K562 (cell line): Measurements from ENCODE around the gene DSE. TPM values are rescaled to one million over a fixed set of nuclear protein-coding genes. Genes with fewer than 3 reads are reported as not detected.

Source experiments
- ATAC-seq: fragments of 200-7000 bp; cut with Tn5 transposase; 3 replicates; pipeline ENCODE4 v1.9.1; 2020; ENCODE audit warnings: moderate library complexity
- BruUV-seq: library from RNA; stranded (reverse); fragments of 400-500 nt; replicated peaks from 2 replicates; lab custom pipeline; 2021; lab: Mats Ljungman, UMichigan
- CTCF ChIA-PET: fragments of 300-600 bp; formaldehyde crosslinking; extraction: SDS; loops from one replicate; lab custom pipeline; 2021; ENCODE audit warnings: low intra/inter-chr PET ratio; lab: Yijun Ruan, JAX
- POLR2A ChIA-PET: fragments of 300-600, 350-650 bp; sonication (Branson Sonifier 250); formaldehyde crosslinking; extraction: SDS; loops from one replicate; lab custom pipeline; 2021; ENCODE audit warnings: antibody characterized with exemption, inconsistent platforms; lab: Yijun Ruan, JAX
- DNase-seq, 4 experiments: peaks; one replicate each; pipeline versions ENCODE4 v3.0.0 to v3.0.0-alpha.2; 2011 to 2018; ENCODE audit warnings: low spot score in 3 of 4, mixed read lengths in 3 of 4; ENCODE audit errors: extremely low read depth in 1 of 4
- FAIRE-seq: peaks from 2 replicates; lab custom pipeline; 2011; peaks lifted over from hg19 to GRCh38; lab: Jason Lieb, UNC
- H2AFZ ChIP-seq: 2 replicates; pipeline ENCODE4 v1.6.0; 2011; ENCODE audit warnings: low read depth, low read length, control low read depth, inconsistent platforms
- H3K27ac ChIP-seq: fragments of 200-600 bp; 3 replicates; pipeline ENCODE4 v1.8.0; 2011; ENCODE audit warnings: low read depth, mild to moderate bottlenecking, control low read depth, inconsistent platforms, low read length, moderate library complexity, mixed read lengths; ENCODE audit errors: extremely low read depth
- H3K27me3 ChIP-seq, 2 experiments: fragments of 300-600 bp in 1 of 2; 2 replicates in 1 of 2; 3 replicates in 1 of 2; pipeline versions ENCODE4 v1.6.0 to v1.8.0; 2011; ENCODE audit warnings: inconsistent platforms in 2 of 2, low read length in 2 of 2, mild to moderate bottlenecking in 1 of 2, mixed read lengths in 1 of 2, moderate library complexity in 1 of 2; ENCODE audit not compliant: control insufficient read depth in 2 of 2, insufficient read depth in 2 of 2
- H3K36me3 ChIP-seq: fragments of 300-600 bp; 3 replicates; pipeline ENCODE4 v1.8.0; 2011; ENCODE audit warnings: mild to moderate bottlenecking, low read length, inconsistent platforms; ENCODE audit not compliant: control insufficient read depth, insufficient read depth
- H3K4me1 ChIP-seq, 2 experiments: fragments of 200-600 bp in 1 of 2; replicated peaks in 1 of 2; 2 replicates in 1 of 2; 3 replicates in 1 of 2; pipeline versions ENCODE4 v1.5.1 to v1.8.0; 2011; ENCODE audit warnings: inconsistent platforms in 2 of 2, low read length in 2 of 2, mild to moderate bottlenecking in 1 of 2, mixed read lengths in 1 of 2, moderate library complexity in 1 of 2; ENCODE audit not compliant: control insufficient read depth in 2 of 2, insufficient read depth in 2 of 2
- H3K4me2 ChIP-seq: 2 replicates; pipeline ENCODE4 v1.6.1; 2011; ENCODE audit warnings: low read length, control low read depth, inconsistent platforms, mixed read lengths; ENCODE audit not compliant: insufficient read depth
- H3K4me3 ChIP-seq: fragments of 200-600 bp; sonication (generic), shearing (Covaris generic); 2 replicates; pipeline ENCODE4 v1.5.1; 2016; ENCODE audit warnings: control low read depth, inconsistent platforms
- H3K79me2 ChIP-seq: fragments of 200-600 bp; 3 replicates; pipeline ENCODE4 v1.8.0; 2011; ENCODE audit warnings: low read length, inconsistent platforms; ENCODE audit not compliant: control insufficient read depth, insufficient read depth
- H3K9ac ChIP-seq, 2 experiments: 2 replicates each; pipeline versions ENCODE4 v1.6.0 to v1.6.1; 2011; ENCODE audit warnings: low read depth in 2 of 2, low read length in 2 of 2, control low read depth in 1 of 2, inconsistent platforms in 1 of 2, mild to moderate bottlenecking in 1 of 2, mixed read lengths in 1 of 2; ENCODE audit not compliant: insufficient read depth in 1 of 2
- H3K9me1 ChIP-seq: one replicate; pipeline ENCODE4 v1.6.0; 2011; ENCODE audit warnings: inconsistent platforms, mild to moderate bottlenecking, low read length, moderate library complexity; ENCODE audit not compliant: control insufficient read depth, insufficient read depth
- H3K9me3 ChIP-seq: replicated peaks from 2 replicates; pipeline ENCODE4 v1.5.1; 2011; ENCODE audit warnings: low read depth, low read length, inconsistent platforms; ENCODE audit not compliant: control insufficient read depth, insufficient read depth
- H4K20me1 ChIP-seq: replicated peaks from 2 replicates; pipeline ENCODE4 v1.6.1; 2011; ENCODE audit warnings: low read length, inconsistent platforms, mixed read lengths; ENCODE audit not compliant: control insufficient read depth, insufficient read depth
- CEBPB ChIP-seq: fragments of 450-650 bp; IDR thresholded peaks from 2 replicates; pipeline ENCODE4 v1.6.1; 2016; ENCODE audit warnings: missing genetic modification characterization, missing compliant biosample characterization
- FOXK1 ChIP-seq: sonication (generic); formaldehyde crosslinking; IDR thresholded peaks from 2 replicates; pipeline ENCODE4 v1.8.0; 2022; ENCODE audit warnings: missing genetic modification reagents, mild to moderate bottlenecking, borderline replicate concordance
- ILK ChIP-seq: fragments of 450-650 bp; IDR thresholded peaks from 2 replicates; pipeline ENCODE4 v1.6.1; 2016; ENCODE audit warnings: missing genetic modification characterization, low read depth, mild to moderate bottlenecking, missing compliant biosample characterization, moderate library complexity, borderline replicate concordance
- PHF20 ChIP-seq: fragments of 450-650 bp; IDR thresholded peaks from 2 replicates; pipeline ENCODE4 v1.6.1; 2018; ENCODE audit not compliant: partially characterized antibody
- WGBS: fragments of 100-300 bp; shearing (Covaris generic); methylation state at CpG from one replicate; pipeline ENCODE4 v1.1.6; 2016; ENCODE audit warnings: low coverage, mixed read lengths; ENCODE audit not compliant: insufficient coverage; ENCODE audit errors: missing lambda C conversion rate; 5-methylcytosine and 5-hydroxymethylcytosine counted together
- in situ Hi-C: fragments of 300-500 bp; cut with MboI; formaldehyde crosslinking; loops from 4 replicates; pipeline ENCODE4 v1.15.0; 2018; ENCODE audit warnings: inconsistent platforms, mixed read lengths
- intact Hi-C: fragments of 100-400 bp; cut with micrococcal nuclease; formaldehyde crosslinking; loops from 2 replicates; pipeline ENCODE4 v1.14.2; 2022
- polyA plus RNA-seq, 8 experiments: library from polyadenylated mRNA; depleted of rRNA in 4 of 8; stranded (reverse) in 5 of 8; unstranded in 3 of 8; fragments of >200 nt; fragmentation: Nextera tagmentation in 2 of 8; fragmentation: Illumina TruSeq in 1 of 8; extraction: Ambion mirVana in 2 of 8; extraction: Trizol in 1 of 8; gene quantifications; 2 replicates each; pipeline versions ENCODE4 v1.2.1 to v1.2.3, GENCODE V29; 2011 to 2014; ENCODE audit warnings: inconsistent platforms in 1 of 8, missing spikeins in 1 of 8
- total RNA-seq, 7 experiments: library from RNA; depleted of rRNA in 6 of 7; stranded (reverse); fragments of >200 nt in 6 of 7; fragmentation: Illumina TruSeq in 2 of 7; extraction: Trizol in 2 of 7; gene quantifications; 2 replicates each; pipeline versions ENCODE4 v1.2.1 to v1.2.3, GENCODE V29; 2011 to 2021; ENCODE audit warnings: low replicate concordance in 1 of 7
- TF ChIP-seq, protein P1 (sequence below): fragments of 250-450 bp; sonication (Bioruptor Pico); IDR thresholded peaks from 2 replicates; pipeline ENCODE4 v1.5.0; 2022; ENCODE audit warnings: mild to moderate bottlenecking
- TF ChIP-seq, protein P2 (sequence below), 3 experiments: fragments of 200-800 bp in 1 of 3; fragments of 250-450 bp in 1 of 3; fragments of 450-650 bp in 1 of 3; sonication (Bioruptor Pico) in 1 of 3; sonication (Bioruptor generic) in 1 of 3; formaldehyde crosslinking in 1 of 3; IDR thresholded peaks; 2 replicates each; pipeline versions ENCODE4 v1.6.1 to v1.8.0; 2016 to 2022; ENCODE audit warnings: mild to moderate bottlenecking in 2 of 3, missing genetic modification characterization in 2 of 3, missing compliant biosample characterization in 1 of 3, moderate library complexity in 1 of 3
- TF ChIP-seq, protein P3 (sequence below): sonication (generic); formaldehyde crosslinking; IDR thresholded peaks from 2 replicates; pipeline ENCODE4 v1.8.1; 2023; ENCODE audit warnings: mild to moderate bottlenecking, missing genetic modification reagents

The DSE gene
- total and polyA plus RNA-seq, 9 of the 15 experiments (the other 6 are each of a cell fraction or from before 2014, with no cell fraction given), result 0.49 to 1.7 (median 0.79) TPM

DNA sequence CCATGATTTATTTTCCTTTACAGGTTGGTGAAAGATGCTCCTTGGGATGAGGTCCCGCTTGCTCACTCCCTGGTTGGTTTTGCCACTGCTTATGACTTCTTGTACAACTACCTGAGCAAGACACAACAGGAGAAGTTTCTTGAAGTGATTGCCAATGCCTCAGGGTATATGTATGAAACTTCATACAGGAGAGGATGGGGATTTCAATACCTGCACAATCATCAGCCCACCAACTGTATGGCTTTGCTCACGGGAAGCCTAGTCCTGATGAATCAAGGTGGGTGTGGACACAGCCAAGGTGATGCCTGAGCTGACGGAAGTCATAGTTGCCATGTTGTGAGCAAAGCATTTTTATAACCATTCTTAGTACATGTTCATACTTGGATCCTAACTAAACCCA is 55.8 kb downstream of the DSE start:
- H2AFZ ChIP-seq, result no peak overlapping the region
- 23% methylated on average over 3 of the region's 3 CpGs for WGBS
- ATAC-seq, result no peak
- no peak overlapping the region for H3K4me2 ChIP-seq
- H3K4me3 ChIP-seq, result no peak overlapping the region
- in situ Hi-C loops (no loop called here), intact Hi-C loops (no loop called here)
- no peaks in the 10 kb centered on the region for H3K36me3 ChIP-seq
- no peaks in the 10 kb centered on the region for H3K4me1 ChIP-seq
- H3K9me1 ChIP-seq, result no peaks in the 10 kb centered on the region
- no peak for FAIRE-seq
- H3K79me2 ChIP-seq, result no peaks in the 10 kb centered on the region
- POLR2A ChIA-PET, result interaction anchor here (1.0 to 1.6 kb wide), 3 partner anchors 9 to 70 kb away, joined by 3 to 4 read pairs (median 3); no protein-coding TSS in a partner anchor
- TF ChIP-seq, protein P1, sequence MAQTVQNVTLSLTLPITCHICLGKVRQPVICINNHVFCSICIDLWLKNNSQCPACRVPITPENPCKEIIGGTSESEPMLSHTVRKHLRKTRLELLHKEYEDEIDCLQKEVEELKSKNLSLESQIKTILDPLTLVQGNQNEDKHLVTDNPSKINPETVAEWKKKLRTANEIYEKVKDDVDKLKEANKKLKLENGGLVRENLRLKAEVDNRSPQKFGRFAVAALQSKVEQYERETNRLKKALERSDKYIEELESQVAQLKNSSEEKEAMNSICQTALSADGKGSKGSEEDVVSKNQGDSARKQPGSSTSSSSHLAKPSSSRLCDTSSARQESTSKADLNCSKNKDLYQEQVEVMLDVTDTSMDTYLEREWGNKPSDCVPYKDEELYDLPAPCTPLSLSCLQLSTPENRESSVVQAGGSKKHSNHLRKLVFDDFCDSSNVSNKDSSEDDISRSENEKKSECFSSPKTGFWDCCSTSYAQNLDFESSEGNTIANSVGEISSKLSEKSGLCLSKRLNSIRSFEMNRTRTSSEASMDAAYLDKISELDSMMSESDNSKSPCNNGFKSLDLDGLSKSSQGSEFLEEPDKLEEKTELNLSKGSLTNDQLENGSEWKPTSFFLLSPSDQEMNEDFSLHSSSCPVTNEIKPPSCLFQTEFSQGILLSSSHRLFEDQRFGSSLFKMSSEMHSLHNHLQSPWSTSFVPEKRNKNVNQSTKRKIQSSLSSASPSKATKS (CRISPR knock-in tag), result no peak
- TF ChIP-seq CEBPB, result no peak
- no peak for TF ChIP-seq ILK (tag)
- no peak for DNase-seq
- H3K9me3 ChIP-seq, result no peaks in the 10 kb centered on the region
- no TSS peak for BruUV-seq
- no peaks in the 10 kb centered on the region for H4K20me1 ChIP-seq
- no peak overlapping the region for H3K9ac ChIP-seq
- H3K27me3 ChIP-seq, result peaks cover 0 to 3% of the 10 kb centered on the region in 2 experiments; a peak in 2 of 5 replicates
- H3K27ac ChIP-seq, result no peak overlapping the region
- CTCF ChIA-PET, result no interaction called here

DNA sequence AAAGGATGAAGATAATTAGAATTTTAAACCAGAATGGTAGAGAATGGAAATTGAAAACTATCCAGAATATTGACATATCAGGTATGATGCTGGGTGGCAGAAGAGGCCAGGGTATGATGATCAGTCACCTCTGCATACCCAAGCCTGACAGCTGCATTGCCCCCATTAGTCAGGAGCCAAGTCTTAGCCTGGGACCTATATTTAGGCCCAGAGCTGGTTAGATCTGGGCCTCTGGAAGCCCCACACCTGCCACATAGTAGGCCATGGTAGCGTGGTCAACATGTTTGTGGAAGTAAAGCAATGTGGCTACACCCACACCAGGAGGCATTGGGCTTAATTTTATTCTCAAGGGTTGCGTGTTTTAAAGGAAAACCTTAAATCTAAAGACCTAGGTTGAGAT is 58.4 kb downstream of the DSE start:
- no peaks in the 10 kb centered on the region for H3K36me3 ChIP-seq
- no peak overlapping the region for H3K4me3 ChIP-seq
- H3K4me1 ChIP-seq, result no peaks in the 10 kb centered on the region
- no peaks in the 10 kb centered on the region for H3K9me3 ChIP-seq
- in situ Hi-C loops, result no loop called here
- BruUV-seq, result no TSS peak
- FAIRE-seq, result no peak
- ChIA-PET POLR2A (no interaction called here), CTCF (no interaction called here)
- no peak for ATAC-seq
- no peak overlapping the region for H3K4me2 ChIP-seq
- DNase-seq, result no peak
- H4K20me1 ChIP-seq, result no peaks in the 10 kb centered on the region
- 24% methylated on average over 2 of the region's 2 CpGs for WGBS
- no peak overlapping the region for H3K9ac ChIP-seq
- H2AFZ ChIP-seq, result no peak overlapping the region
- intact Hi-C loops, result no loop called here
- no peaks in the 10 kb centered on the region for H3K79me2 ChIP-seq
- no peaks in the 10 kb centered on the region for H3K9me1 ChIP-seq
- no peak overlapping the region for H3K27ac ChIP-seq
- peaks cover 0 to 3% of the 10 kb centered on the region in 2 experiments; a peak in 2 of 5 replicates for H3K27me3 ChIP-seq
- TF ChIP-seq, protein P2, sequence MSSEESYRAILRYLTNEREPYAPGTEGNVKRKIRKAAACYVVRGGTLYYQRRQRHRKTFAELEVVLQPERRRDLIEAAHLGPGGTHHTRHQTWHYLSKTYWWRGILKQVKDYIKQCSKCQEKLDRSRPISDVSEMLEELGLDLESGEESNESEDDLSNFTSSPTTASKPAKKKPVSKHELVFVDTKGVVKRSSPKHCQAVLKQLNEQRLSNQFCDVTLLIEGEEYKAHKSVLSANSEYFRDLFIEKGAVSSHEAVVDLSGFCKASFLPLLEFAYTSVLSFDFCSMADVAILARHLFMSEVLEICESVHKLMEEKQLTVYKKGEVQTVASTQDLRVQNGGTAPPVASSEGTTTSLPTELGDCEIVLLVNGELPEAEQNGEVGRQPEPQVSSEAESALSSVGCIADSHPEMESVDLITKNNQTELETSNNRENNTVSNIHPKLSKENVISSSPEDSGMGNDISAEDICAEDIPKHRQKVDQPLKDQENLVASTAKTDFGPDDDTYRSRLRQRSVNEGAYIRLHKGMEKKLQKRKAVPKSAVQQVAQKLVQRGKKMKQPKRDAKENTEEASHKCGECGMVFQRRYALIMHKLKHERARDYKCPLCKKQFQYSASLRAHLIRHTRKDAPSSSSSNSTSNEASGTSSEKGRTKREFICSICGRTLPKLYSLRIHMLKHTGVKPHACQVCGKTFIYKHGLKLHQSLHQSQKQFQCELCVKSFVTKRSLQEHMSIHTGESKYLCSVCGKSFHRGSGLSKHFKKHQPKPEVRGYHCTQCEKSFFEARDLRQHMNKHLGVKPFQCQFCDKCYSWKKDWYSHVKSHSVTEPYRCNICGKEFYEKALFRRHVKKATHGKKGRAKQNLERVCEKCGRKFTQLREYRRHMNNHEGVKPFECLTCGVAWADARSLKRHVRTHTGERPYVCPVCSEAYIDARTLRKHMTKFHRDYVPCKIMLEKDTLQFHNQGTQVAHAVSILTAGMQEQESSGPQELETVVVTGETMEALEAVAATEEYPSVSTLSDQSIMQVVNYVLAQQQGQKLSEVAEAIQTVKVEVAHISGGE (CRISPR knock-in tag; IDR thresholded peaks at IDR 0.05), result no peak
- TF ChIP-seq FOXK1 (CRISPR knock-in tag) (no peak), PHF20 (no peak)
- TF ChIP-seq, protein P3, sequence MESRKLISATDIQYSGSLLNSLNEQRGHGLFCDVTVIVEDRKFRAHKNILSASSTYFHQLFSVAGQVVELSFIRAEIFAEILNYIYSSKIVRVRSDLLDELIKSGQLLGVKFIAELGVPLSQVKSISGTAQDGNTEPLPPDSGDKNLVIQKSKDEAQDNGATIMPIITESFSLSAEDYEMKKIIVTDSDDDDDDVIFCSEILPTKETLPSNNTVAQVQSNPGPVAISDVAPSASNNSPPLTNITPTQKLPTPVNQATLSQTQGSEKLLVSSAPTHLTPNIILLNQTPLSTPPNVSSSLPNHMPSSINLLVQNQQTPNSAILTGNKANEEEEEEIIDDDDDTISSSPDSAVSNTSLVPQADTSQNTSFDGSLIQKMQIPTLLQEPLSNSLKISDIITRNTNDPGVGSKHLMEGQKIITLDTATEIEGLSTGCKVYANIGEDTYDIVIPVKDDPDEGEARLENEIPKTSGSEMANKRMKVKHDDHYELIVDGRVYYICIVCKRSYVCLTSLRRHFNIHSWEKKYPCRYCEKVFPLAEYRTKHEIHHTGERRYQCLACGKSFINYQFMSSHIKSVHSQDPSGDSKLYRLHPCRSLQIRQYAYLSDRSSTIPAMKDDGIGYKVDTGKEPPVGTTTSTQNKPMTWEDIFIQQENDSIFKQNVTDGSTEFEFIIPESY, result no peak
